ENCODE results near the gene SLC12A7.

Gene SLC12A7

DNA sequence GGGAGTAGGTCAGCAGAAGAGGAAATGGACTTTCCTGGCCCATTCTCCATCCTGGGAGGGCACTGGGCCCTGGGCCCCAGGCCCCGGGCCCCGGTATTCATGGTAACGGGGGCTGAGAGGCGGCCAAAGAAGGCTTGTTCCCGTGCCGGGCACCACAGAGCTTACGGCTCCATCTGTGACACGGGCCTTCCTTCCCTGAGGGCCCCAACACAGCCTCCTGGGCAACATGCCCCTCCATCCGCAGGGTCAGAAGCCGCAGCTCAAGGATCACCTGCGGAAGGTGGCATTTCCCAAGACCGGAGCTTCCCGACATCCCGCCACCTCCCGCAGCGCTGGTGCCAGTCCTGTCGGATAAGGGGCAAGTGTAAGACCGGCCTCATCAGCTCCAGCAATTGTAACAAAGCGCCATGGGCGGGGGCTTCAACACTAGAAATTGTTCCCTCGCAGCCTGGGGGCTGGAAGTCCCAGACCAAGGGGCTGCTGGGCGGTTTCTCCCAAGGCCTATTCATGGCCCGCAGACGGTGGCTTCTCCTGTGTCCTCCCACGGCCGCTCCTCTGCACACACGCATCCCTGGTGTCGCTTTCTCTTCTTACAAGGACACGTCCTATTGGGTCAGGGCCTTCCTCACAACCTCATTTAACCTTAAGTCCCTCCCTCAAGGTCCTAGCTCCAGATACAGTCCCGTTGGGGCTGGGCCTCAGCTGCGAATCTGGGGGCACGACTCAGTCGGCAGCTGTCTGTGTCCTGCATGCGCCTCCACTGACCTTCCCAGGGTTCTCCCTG is 31.2 kb upstream of the SLC12A7 start:
- Mint-ChIP-seq H3K4me3 (no peak overlapping the region), H3K27ac (no peak overlapping the region), H3K36me3 (ENCODE audit: low read depth) (no peaks in the 10 kb centered on the region), H3K4me1 (peaks cover 58% of the 10 kb centered on the region), H3K9me3 (no peaks in the 10 kb centered on the region), H3K27me3 (ENCODE audit: low read depth, poor library complexity) (peaks cover 3% of the 10 kb centered on the region)
- TF ChIP-seq, protein P1, sequence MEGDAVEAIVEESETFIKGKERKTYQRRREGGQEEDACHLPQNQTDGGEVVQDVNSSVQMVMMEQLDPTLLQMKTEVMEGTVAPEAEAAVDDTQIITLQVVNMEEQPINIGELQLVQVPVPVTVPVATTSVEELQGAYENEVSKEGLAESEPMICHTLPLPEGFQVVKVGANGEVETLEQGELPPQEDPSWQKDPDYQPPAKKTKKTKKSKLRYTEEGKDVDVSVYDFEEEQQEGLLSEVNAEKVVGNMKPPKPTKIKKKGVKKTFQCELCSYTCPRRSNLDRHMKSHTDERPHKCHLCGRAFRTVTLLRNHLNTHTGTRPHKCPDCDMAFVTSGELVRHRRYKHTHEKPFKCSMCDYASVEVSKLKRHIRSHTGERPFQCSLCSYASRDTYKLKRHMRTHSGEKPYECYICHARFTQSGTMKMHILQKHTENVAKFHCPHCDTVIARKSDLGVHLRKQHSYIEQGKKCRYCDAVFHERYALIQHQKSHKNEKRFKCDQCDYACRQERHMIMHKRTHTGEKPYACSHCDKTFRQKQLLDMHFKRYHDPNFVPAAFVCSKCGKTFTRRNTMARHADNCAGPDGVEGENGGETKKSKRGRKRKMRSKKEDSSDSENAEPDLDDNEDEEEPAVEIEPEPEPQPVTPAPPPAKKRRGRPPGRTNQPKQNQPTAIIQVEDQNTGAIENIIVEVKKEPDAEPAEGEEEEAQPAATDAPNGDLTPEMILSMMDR (IDR thresholded peaks at IDR 0.05), result no peak
- no peak for DNase-seq

DNA sequence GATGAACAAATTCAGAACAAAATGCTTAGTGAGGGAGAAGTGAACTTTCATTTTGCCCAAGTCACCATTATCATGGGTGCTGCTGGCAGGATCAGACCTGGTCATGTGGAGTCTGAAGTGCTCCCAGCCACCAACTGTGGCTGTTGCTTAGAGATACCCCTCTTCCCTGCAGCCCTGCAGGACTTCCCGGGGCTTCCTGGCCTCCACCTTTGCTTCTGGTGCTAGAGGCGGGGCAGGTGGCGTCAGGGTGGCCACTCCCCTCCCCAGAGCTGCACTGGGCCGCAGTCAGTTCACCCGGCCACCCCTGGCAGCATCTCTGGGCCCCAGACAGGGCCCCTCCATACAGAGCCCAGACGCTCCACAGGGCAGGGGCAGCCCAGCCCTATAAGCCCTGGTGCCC is 30.0 kb upstream of the SLC12A7 start:
- Mint-ChIP-seq H3K4me3 (no peak overlapping the region), H3K27me3 (ENCODE audit: low read depth, poor library complexity) (peaks cover 3% of the 10 kb centered on the region), H3K36me3 (ENCODE audit: low read depth) (no peaks in the 10 kb centered on the region), H3K27ac (no peak overlapping the region), H3K4me1 (peaks cover 58% of the 10 kb centered on the region), H3K9me3 (peaks cover 1% of the 10 kb centered on the region)
- TF ChIP-seq, protein P1 (IDR thresholded peaks at IDR 0.05), result no peak
- no peak for DNase-seq

DNA sequence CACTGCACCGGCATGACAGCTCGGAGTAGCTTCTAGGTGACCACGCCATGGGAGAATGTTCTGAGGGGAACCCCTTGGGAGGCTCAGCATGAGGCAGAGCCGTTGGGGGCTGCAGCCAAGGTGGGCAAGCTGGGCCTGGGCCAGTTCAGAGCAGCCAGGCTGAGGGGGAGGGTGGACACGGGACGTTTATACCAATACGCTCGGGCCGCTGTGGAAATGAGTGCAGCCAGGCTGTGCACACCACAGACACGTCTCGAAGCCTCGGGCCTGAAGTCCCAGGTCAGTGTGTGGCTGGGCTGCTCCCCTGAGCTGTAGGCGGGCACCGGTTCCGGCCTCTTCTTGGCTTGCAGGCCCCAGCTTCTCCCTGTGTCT is 28.9 kb upstream of the SLC12A7 start:
- peaks cover 58% of the 10 kb centered on the region for H3K4me1 Mint-ChIP-seq
- no peaks in the 10 kb centered on the region for H3K36me3 Mint-ChIP-seq (ENCODE audit: low read depth)
- TF ChIP-seq, protein P1 (IDR thresholded peaks at IDR 0.05), result no peak
- no peak for DNase-seq
- no peak overlapping the region for H3K4me3 Mint-ChIP-seq
- no peak overlapping the region for H3K27ac Mint-ChIP-seq
- H3K27me3 Mint-ChIP-seq (ENCODE audit: low read depth, poor library complexity), result peaks cover 6% of the 10 kb centered on the region
- H3K9me3 Mint-ChIP-seq, result peaks cover 4% of the 10 kb centered on the region

DNA sequence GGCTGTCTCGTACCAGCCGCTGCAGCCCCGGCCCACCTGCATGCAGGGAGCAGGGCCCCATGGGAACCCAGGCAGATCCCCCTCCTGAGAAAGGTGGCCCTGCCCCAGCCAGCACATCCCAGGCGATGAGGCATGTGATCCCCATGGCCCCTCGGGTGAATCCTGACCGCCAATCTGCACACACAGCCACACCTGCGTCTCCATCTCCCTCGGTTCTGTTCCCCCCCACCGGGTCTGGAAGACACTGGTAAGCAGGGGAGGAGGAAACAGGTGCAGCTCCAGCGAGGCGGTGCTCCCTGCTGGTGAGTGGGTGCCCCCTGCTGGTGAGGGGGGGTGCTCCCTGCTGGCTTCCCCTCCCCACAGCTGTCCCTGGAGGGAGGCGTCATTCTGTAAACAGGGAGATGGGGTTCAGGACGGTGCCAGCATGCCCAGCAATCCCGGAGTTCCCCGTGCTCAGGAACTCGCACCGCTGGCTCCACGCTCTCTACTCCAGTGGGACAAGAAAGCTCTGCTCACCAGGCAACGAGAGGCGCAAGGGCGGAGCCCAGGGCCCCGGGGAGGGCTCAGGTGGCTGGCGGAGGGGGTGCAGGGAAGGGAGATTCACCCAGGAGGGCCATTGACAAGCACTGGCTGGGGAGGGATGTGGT is 28.4 kb upstream of the SLC12A7 start:
- TF ChIP-seq, protein P1 (IDR thresholded peaks at IDR 0.05), result peak; percentile 52
- DNase-seq, result peak; percentile 73
- no peak overlapping the region for H3K27ac Mint-ChIP-seq
- H3K9me3 Mint-ChIP-seq, result peaks cover 4% of the 10 kb centered on the region
- H3K4me3 Mint-ChIP-seq, result no peak overlapping the region
- H3K4me1 Mint-ChIP-seq, result peaks cover 55% of the 10 kb centered on the region
- H3K36me3 Mint-ChIP-seq (ENCODE audit: low read depth), result no peaks in the 10 kb centered on the region
- H3K27me3 Mint-ChIP-seq (ENCODE audit: low read depth, poor library complexity), result peaks cover 6% of the 10 kb centered on the region

DNA sequence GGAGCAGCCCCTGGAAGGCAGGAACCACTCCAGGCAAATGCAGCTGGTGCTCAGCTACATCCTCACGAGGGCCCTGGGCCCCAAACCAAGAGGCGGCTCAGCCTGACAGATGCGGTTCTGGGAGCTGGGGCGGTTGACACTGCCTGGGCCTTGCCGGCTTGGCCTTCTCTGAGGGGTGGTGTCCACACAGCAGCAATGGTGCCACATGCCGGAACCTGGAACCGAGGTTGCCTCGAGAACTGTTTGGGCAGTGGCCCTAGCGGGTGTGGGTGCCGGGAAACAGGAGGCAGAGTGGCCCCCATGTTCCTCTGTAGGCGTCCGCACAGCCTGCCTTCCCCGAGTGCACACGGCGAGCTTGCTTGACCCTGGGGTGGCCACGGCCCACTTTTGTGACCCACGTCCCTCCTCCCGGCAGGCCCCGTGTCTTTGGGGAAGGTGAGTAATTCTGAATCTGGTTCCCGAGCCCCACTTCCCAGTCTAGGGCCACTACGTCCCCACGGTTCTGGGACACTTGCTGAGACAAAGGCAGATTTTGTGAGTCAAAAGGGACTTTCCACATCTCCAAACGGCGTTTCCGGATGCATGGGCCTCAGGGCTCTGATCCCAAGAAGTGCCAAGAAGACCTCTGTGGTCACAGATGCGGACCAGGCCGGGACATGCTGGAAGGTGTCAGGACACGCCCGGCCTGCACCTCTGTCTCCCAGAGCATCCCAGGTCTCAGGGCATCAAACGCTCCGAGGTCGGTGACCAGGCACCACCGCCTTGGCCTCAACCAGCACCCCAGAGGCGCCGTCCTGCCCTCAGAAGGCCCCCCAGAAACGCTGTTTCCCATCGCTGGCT is 27.7 kb upstream of the SLC12A7 start:
- no peak for DNase-seq
- H3K4me1 Mint-ChIP-seq, result peaks cover 50% of the 10 kb centered on the region
- no peak overlapping the region for H3K4me3 Mint-ChIP-seq
- H3K27me3 Mint-ChIP-seq (ENCODE audit: low read depth, poor library complexity), result peaks cover 6% of the 10 kb centered on the region
- H3K27ac Mint-ChIP-seq, result no peak overlapping the region
- TF ChIP-seq, protein P1 (IDR thresholded peaks at IDR 0.05), result no peak
- H3K9me3 Mint-ChIP-seq, result peaks cover 4% of the 10 kb centered on the region
- no peaks in the 10 kb centered on the region for H3K36me3 Mint-ChIP-seq (ENCODE audit: low read depth)
